Endothelial cell of umbilical vein (primary cell): ENCODE data around the gene MYH14. TPM values are rescaled to one million over a fixed set of nuclear protein-coding genes. Genes with fewer than 3 reads are reported as not detected.

Experiments
- Bru-seq: library from RNA; stranded (reverse); fragments of 400-500 nt; gene quantifications from one replicate; lab custom pipeline; 2021; lab: Mats Ljungman, UMichigan
- BruChase-seq, 2 experiments: library from RNA; stranded (reverse); fragments of 400-500 nt; gene quantifications; one replicate each; lab custom pipeline; 2021; lab: Mats Ljungman, UMichigan
- BruUV-seq: library from RNA; stranded (reverse); fragments of 400-500 nt; replicated peaks from 2 replicates; lab custom pipeline; 2021; lab: Mats Ljungman, UMichigan
- CTCF ChIA-PET: fragments of 300-600, 350-600 bp; sonication (Branson Sonifier 250); formaldehyde crosslinking; loops from one replicate; lab custom pipeline; 2021; ENCODE audit warnings: antibody characterized with exemption, inconsistent platforms; lab: Charles Lee
- POLR2A ChIA-PET: fragments of 300-600, 350-600 bp; sonication (Branson Sonifier 250); formaldehyde crosslinking; loops from one replicate; lab custom pipeline; 2021; ENCODE audit warnings: antibody characterized with exemption, inconsistent platforms; lab: Charles Lee
- DNase-seq: peaks from one replicate; pipeline ENCODE4 v3.0.0-alpha.2; 2011; ENCODE audit warnings: low read depth, low spot score
- FAIRE-seq: peaks from 2 replicates; lab custom pipeline; 2011; peaks lifted over from hg19 to GRCh38; lab: Jason Lieb, UNC
- H2AFZ ChIP-seq: 2 replicates; pipeline ENCODE4 v1.6.0; 2012; ENCODE audit warnings: low read depth, low read length, control low read depth, inconsistent platforms
- H3K27ac ChIP-seq: 2 replicates; pipeline ENCODE4 v1.5.1; 2011; ENCODE audit warnings: low read depth, mild to moderate bottlenecking, control low read depth, low read length, moderate library complexity; ENCODE audit not compliant: insufficient read depth
- H3K27me3 ChIP-seq, 2 experiments: 2 replicates each; pipeline versions ENCODE4 v1.6.0 to v1.6.1; 2011; ENCODE audit warnings: low read length in 2 of 2, mixed read lengths in 1 of 2; ENCODE audit not compliant: control insufficient read depth in 2 of 2, insufficient read depth in 2 of 2
- H3K36me3 ChIP-seq, 2 experiments: 2 replicates in 1 of 2; 3 replicates in 1 of 2; pipeline ENCODE4 v1.5.1; 2011; ENCODE audit warnings: low read length in 2 of 2, mild to moderate bottlenecking in 1 of 2, moderate library complexity in 1 of 2; ENCODE audit not compliant: control insufficient read depth in 2 of 2, insufficient read depth in 2 of 2; ENCODE audit errors: extremely low read depth in 1 of 2
- H3K4me1 ChIP-seq: 3 replicates; pipeline ENCODE4 v1.5.1; 2011; ENCODE audit warnings: mild to moderate bottlenecking, low read length; ENCODE audit not compliant: control insufficient read depth, insufficient read depth; ENCODE audit errors: extremely low read depth
- H3K4me2 ChIP-seq: 2 replicates; pipeline ENCODE4 v1.6.1; 2011; ENCODE audit warnings: low read length, control low read depth, mixed read lengths; ENCODE audit not compliant: insufficient read depth
- H3K4me3 ChIP-seq, 3 experiments: fragments of 200-600 bp in 1 of 3; sonication (generic), shearing (Covaris generic) in 1 of 3; replicated peaks in 1 of 3; 2 replicates each; pipeline ENCODE4 v1.5.1; 2011 to 2016; ENCODE audit warnings: control low read depth in 3 of 3, low read length in 3 of 3, mild to moderate bottlenecking in 2 of 3, inconsistent platforms in 1 of 3, low read depth in 1 of 3, moderate library complexity in 1 of 3; ENCODE audit not compliant: insufficient read depth in 1 of 3
- H3K79me2 ChIP-seq: 2 replicates; pipeline ENCODE4 v1.6.0; 2012; ENCODE audit warnings: low read length, inconsistent platforms; ENCODE audit not compliant: control insufficient read depth, insufficient read depth
- H3K9ac ChIP-seq: replicated peaks from 2 replicates; pipeline ENCODE3; 2011; ENCODE audit warnings: low read length, control low read depth; ENCODE audit not compliant: insufficient read depth; ENCODE audit errors: extremely low read depth
- H3K9me1 ChIP-seq: replicated peaks from 3 replicates; pipeline ENCODE4 v1.6.0; 2011; ENCODE audit warnings: mild to moderate bottlenecking, low read length; ENCODE audit not compliant: control insufficient read depth, insufficient read depth; ENCODE audit errors: extremely low read depth
- H3K9me3 ChIP-seq: replicated peaks from 2 replicates; pipeline ENCODE4 v1.5.1; 2012; ENCODE audit warnings: low read length, inconsistent platforms; ENCODE audit not compliant: control insufficient read depth, insufficient read depth
- H4K20me1 ChIP-seq: replicated peaks from 2 replicates; pipeline ENCODE3; 2011; ENCODE audit warnings: mild to moderate bottlenecking, low read length; ENCODE audit not compliant: control insufficient read depth, insufficient read depth; ENCODE audit errors: extremely low read depth
- EZH2 ChIP-seq: IDR thresholded peaks from 2 replicates; pipeline ENCODE4 v1.6.1; 2012; ENCODE audit warnings: borderline replicate concordance, low read depth, mild to moderate bottlenecking, moderate library complexity, low read length, inconsistent platforms; ENCODE audit not compliant: severe bottlenecking
- FOS ChIP-seq: IDR thresholded peaks from 2 replicates; pipeline ENCODE4 v1.6.1; 2011; ENCODE audit warnings: mild to moderate bottlenecking, low read length, moderate library complexity, borderline replicate concordance; ENCODE audit not compliant: insufficient read depth
- GATA2 ChIP-seq: IDR thresholded peaks from 2 replicates; pipeline ENCODE4 v1.7.0; 2011; ENCODE audit warnings: low read depth, mild to moderate bottlenecking, moderate library complexity, mixed read lengths, low read length; ENCODE audit not compliant: insufficient read length, insufficient read depth
- JUN ChIP-seq: IDR thresholded peaks from 2 replicates; pipeline ENCODE4 v1.6.1; 2011; ENCODE audit warnings: borderline replicate concordance, low read depth; ENCODE audit not compliant: insufficient read length, insufficient read depth
- MYC ChIP-seq: IDR thresholded peaks from one replicate; pipeline ENCODE4 v1.6.1; 2011; ENCODE audit warnings: mild to moderate bottlenecking, low read depth, low read length
- POLR2A ChIP-seq: IDR thresholded peaks from 2 replicates; pipeline ENCODE4 v1.6.1; 2012; ENCODE audit warnings: low read depth, mild to moderate bottlenecking, control low read depth, low read length
- POLR2AphosphoS5 ChIP-seq: IDR thresholded peaks from 2 replicates; pipeline ENCODE4 v1.6.1; 2012; ENCODE audit warnings: low read depth, mild to moderate bottlenecking, control low read depth, low read length, moderate library complexity; ENCODE audit not compliant: insufficient read depth
- dilution Hi-C: fragments of 300-500 bp; cut with MboI; formaldehyde crosslinking; loops from one replicate; pipeline ENCODE4 v1.15.0; 2019; ENCODE audit warnings: low sequenced_read_pairs; ENCODE audit not compliant: extremely low pct_ligation_motif_present
- intact Hi-C: fragments of 100-400 bp; cut with micrococcal nuclease; formaldehyde crosslinking; loops from one replicate; pipeline ENCODE4 v1.10.0; 2022
- long read RNA-seq: library from polyadenylated mRNA; stranded (forward); transcript quantifications from one replicate; pipeline ENCODE4 v2.0.0, GENCODE V29; 2021
- polyA minus RNA-seq, 3 experiments: library from RNA; depleted of rRNA, polyadenylated mRNA; stranded (reverse); fragments of >200 nt; gene quantifications; 1 replicate in 1 of 3; 2 replicates in 2 of 3; pipeline ENCODE4 v1.2.3, GENCODE V29; 2011
- polyA plus RNA-seq, 4 experiments: library from polyadenylated mRNA; depleted of rRNA in 3 of 4; stranded (reverse) in 3 of 4; unstranded in 1 of 4; fragments of >200 nt; gene quantifications; 2 replicates each; pipeline versions ENCODE4 v1.2.1 to v1.2.3, GENCODE V29; 2011 to 2012; ENCODE audit warnings: missing spikeins in 1 of 4
- total RNA-seq: library from RNA; stranded (reverse); gene quantifications from 2 replicates; pipeline ENCODE4 v1.2.3, GENCODE V29; 2021
- TF ChIP-seq, protein P1 (sequence below): IDR thresholded peaks from 2 replicates; pipeline ENCODE4 v1.6.1; 2011; ENCODE audit not compliant: insufficient read depth, insufficient read length
- TF ChIP-seq, protein P2 (sequence below), 2 donors: IDR thresholded peaks; 1 replicate in 1 of 2; 2 replicates in 1 of 2; pipeline ENCODE4 v1.5.1; 2011; ENCODE audit warnings: low read length in 2 of 2, mild to moderate bottlenecking in 2 of 2, moderate library complexity in 2 of 2, control low read depth in 1 of 2, inconsistent platforms in 1 of 2, low read depth in 1 of 2; ENCODE audit not compliant: insufficient read depth in 1 of 2; ENCODE audit errors: extremely low read depth in 1 of 2

MYH14 gene
- 0.13 TPM in 1 of 2 replicates, not detected in the other for total RNA-seq
- polyA plus RNA-seq, result 0.05 TPM in 1 of 2 replicates, not detected in the other
- 0.03 and 0.07 TPM in 2 replicates for polyA plus RNA-seq (2011; cell fraction: cytosol; rRNA removed)
- 0.04 and 0.07 TPM in 2 replicates for polyA plus RNA-seq (2011; cell fraction: nucleus; rRNA removed)
- polyA plus RNA-seq (2012), result 0.17 and 0.42 TPM in 2 replicates
- polyA minus RNA-seq, result 0.11 and 0.15 TPM in 2 replicates
- polyA minus RNA-seq (2011; cell fraction: cytosol; rRNA and poly(A)+ RNA removed), result not detected
- polyA minus RNA-seq (2011; cell fraction: nucleus; rRNA and poly(A)+ RNA removed), result 0.10 and 0.14 TPM in 2 replicates
- Bru-seq, nascent RNA, result percentile 3 among the genes with signal in this experiment
- percentile 4 among the genes with signal in this experiment for BruChase-seq, experiment 1, labeled RNA remaining after a 6-hour chase
- percentile 1 among the genes with signal in this experiment for BruChase-seq, experiment 2, labeled RNA remaining after a 2-hour chase
- long read RNA-seq, result 0 reads

GRCh38 chr19:50203281-50204080 lies at the start of gene MYH14:
MYH14 (plus strand) TSS chr19:50203622; CDS start chr19:50210366, 6,744 bp downstream.
- Histone ChIP-seq H3K79me2 (no peaks in the 10 kb centered on the region), H3K4me2 (no peak within 1 kb of the TSS), H3K27me3 (peaks cover 10 to 13% of the 10 kb centered on the region in 2 experiments), H3K9me1 (no peaks in the 10 kb centered on the region), H3K36me3 (no peaks in the 10 kb centered on the region), H3K9ac (no peak within 1 kb of the TSS), H3K9me3 (no peaks in the 10 kb centered on the region), H4K20me1 (no peaks in the 10 kb centered on the region), H2AFZ (no peak within 1 kb of the TSS), H3K4me1 (no peaks in the 10 kb centered on the region), H3K27ac (no peak within 1 kb of the TSS), H3K4me3 (no peak within 1 kb of the TSS)
- BruUV-seq, result no TSS peak
- FAIRE-seq, result no peak
- ChIA-PET POLR2A (no interaction called here), CTCF (no interaction called here)
- TF ChIP-seq POLR2AphosphoS5 (no peak), EZH2 (no peak), POLR2A (no peak), FOS (no peak), GATA2 (no peak), MYC (no peak), JUN (no peak)
- TF ChIP-seq, protein P1, sequence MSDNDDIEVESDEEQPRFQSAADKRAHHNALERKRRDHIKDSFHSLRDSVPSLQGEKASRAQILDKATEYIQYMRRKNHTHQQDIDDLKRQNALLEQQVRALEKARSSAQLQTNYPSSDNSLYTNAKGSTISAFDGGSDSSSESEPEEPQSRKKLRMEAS, result no peak
- TF ChIP-seq, protein P2, sequence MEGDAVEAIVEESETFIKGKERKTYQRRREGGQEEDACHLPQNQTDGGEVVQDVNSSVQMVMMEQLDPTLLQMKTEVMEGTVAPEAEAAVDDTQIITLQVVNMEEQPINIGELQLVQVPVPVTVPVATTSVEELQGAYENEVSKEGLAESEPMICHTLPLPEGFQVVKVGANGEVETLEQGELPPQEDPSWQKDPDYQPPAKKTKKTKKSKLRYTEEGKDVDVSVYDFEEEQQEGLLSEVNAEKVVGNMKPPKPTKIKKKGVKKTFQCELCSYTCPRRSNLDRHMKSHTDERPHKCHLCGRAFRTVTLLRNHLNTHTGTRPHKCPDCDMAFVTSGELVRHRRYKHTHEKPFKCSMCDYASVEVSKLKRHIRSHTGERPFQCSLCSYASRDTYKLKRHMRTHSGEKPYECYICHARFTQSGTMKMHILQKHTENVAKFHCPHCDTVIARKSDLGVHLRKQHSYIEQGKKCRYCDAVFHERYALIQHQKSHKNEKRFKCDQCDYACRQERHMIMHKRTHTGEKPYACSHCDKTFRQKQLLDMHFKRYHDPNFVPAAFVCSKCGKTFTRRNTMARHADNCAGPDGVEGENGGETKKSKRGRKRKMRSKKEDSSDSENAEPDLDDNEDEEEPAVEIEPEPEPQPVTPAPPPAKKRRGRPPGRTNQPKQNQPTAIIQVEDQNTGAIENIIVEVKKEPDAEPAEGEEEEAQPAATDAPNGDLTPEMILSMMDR (IDR thresholded peaks at IDR 0.05; ENCODE audit: extremely low read depth in 1 of 2, insufficient read depth in 1 of 2, low read depth in 1 of 2, low read length in 2 of 2), result no peak
- dilution Hi-C loops, result no loop called here
- intact Hi-C loops, result no loop called here
- DNase-seq, result peak; percentile 39
